HUDEP-2 (cell line): ENCODE measurements around the gene PCED1B.
A peak's percentile ranks its signal among the peaks of the same experiment; 100 is the strongest.
"Not testable (repeated sequence)": the region's sequence is repeated elsewhere in the genome, so short reads cannot be mapped to it uniquely, and the experiment has no call there.

Experiments used
- DNase-seq, 76 experiments: peaks; one replicate each; lab custom pipeline; 2025; ENCODE audit not compliant: unreplicated experiment in 76 of 76; lab: John Stamatoyannopoulos, UW

Gene PCED1B

DNA sequence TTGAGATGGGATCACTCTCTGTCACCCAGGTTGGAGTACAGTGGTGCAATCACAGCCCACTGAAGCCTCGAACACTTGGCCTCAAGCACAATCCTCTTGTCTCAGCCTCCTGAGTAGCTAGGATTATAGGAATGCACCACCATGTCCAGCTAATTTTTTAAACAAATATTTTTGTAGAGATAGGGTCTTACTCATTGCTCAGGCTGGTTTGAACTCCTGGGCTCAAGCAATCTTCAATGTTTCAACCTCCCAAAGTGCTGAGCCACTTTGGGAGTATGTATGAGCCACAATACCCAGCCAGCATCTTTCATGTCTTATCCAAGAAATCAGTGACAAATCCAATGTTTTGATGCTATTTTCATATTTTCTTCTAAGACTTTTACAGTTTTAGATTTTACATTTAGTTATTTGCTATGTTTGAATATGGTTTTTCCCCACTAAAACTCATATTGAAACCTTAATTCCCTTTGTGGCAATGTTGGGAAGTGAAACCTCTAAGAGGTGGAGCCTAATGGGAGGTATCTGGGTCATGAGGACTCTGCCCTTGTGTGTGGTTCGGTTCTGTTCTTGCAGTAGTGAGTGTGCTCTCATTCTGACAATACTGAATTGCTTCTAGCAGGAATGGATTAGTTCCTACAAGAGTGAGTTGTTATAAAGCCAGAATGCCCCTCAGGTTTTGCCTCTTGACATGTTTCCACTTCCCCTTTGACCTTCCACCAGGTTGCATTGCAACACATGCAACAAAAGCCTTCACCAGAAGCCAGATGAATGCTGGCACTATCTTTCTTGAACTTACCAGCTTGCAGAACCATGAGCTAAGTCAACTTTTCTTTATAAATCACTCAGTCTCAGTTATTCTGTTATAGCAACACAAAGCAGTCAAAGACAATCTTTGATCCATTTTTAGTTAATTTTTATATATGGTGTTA, 81.2 kb downstream of the PCED1B start:
- no peak for DNase-seq

DNA sequence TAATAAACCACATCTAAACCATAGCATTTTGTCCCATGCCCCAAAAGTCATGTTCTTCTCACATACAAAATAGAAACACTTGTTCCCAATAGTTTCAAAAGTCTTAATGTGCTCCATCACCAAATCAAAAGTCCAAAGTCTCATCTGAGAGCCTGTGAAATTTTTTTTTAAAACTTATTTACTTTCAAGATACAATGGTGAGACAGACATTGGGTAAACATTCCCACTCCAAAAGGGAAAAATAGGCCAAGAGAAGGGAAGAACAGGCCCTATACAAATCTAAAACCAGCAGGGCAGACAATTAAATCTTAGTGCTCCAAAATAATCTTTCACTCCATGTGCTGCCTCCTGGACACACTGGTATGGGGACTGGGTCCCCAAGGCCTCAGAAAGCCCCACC, 84.7 kb downstream of the PCED1B start:
- DNase-seq, result no peak

DNA sequence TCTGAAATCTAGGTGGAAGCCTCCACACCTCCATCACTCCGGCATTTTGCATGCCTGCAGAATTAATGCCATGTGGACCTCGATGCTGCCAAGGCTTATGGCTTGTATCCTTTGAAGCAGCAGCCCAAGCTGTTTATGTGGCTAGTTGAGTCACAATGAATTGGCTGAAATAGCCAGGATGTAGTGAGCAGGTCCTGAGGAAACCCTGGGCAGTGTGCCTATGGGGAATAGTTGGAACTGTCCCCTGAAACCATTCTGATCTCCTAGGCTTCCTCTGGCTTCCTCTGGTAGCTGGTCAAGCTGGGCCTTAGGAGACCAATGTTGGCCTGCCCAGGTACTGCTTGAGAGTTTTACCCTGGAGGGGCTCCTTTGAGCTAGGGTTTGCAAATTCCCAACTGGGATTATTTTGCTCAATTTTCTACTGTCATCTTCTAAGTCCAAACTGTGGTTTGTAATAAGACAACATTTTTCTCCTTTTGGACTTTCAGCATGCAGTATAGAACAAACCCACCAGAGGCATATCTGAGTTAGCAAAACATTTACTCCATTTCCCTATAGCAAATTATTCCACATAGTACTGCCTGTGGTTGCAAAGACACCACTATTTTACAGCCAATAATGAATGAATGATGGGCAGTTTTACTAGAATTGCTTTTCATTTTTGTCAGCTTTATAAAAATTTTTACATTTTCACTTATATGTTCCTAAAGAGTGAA, 85.5 kb downstream of the PCED1B start:
- peak in 1 of 76 experiments; percentile 8 for DNase-seq

DNA sequence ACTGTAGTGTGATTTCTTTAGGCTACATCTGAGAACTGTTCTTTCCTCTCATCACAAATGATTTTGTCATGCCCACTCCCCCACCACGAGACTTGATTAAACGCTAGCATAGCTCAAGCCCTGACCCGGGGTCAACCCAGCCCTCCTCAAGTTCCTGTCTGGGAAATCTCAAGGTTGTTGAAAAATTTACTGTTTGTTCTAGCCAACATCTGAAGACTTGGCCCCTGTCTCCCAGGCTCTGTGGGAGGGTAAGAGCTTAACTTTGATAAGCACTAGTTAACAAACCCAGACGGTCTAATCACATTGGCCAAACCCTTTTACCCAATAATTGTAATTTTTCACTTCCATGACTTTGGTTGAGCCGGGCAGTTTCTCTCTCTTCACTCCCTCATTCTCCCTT, 86.5 kb downstream of the PCED1B start:
- peak in 27 of 76 experiments; percentile 2 to 58 (median 22) for DNase-seq

DNA sequence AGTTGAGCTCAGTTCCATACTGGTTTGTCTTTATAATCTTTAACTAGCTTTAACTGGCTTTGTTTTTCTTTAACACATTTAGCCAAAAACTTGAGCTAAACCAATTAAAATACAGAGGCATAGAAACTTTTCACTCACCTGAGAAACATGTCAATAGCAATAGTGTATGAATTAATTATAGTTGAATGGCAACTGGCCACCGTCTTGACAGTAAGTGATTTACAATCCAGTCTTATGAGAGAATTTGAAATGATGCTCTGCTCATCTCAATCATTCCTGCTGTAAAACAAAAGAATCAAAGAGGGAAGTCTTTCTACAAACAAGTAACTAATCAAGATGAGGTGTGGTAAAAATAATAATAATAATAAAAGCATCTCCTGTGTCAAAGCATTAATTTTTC, 86.9 kb downstream of the PCED1B start:
- no peak for DNase-seq

DNA sequence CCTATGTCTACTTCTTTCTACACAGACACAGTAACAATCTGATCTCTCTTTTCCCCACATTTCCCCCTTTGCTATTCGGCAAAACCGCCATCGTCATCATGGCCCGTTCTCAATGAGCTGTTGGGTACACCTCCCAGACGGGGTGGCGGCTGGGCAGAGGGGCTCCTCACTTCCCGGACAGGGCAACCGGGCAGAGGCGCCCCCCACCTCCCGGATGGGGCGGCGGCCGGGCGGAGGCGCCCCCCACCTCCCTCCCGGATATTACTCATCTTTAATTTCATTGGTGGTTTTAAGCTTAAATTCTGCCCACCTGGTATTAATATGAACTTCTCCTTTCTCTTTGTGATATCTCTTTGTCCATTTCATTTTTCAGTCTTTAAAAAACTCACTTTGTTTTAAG, 90.9 kb downstream of the PCED1B start:
- not testable (repeated sequence) for DNase-seq

DNA sequence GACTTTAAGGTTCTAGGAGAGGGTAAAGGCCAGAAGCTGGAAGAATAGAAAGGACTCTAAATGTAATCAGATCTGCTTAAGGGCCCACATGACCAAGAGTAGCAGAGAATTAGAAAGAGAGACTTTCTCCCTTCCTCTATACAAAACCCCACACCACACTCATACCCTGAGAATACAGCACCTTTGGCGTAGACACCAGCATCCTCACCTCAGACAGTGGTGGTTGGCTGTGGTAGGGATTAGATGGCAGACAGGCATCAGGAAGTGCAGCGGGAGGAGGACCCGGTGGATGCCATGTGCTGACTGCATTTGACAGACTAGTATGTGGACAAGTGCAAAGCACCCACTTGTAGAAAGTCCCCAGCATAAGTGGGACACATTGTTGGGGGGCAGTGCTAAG, 98.6 kb downstream of the PCED1B start:
- DNase-seq, result no peak

DNA sequence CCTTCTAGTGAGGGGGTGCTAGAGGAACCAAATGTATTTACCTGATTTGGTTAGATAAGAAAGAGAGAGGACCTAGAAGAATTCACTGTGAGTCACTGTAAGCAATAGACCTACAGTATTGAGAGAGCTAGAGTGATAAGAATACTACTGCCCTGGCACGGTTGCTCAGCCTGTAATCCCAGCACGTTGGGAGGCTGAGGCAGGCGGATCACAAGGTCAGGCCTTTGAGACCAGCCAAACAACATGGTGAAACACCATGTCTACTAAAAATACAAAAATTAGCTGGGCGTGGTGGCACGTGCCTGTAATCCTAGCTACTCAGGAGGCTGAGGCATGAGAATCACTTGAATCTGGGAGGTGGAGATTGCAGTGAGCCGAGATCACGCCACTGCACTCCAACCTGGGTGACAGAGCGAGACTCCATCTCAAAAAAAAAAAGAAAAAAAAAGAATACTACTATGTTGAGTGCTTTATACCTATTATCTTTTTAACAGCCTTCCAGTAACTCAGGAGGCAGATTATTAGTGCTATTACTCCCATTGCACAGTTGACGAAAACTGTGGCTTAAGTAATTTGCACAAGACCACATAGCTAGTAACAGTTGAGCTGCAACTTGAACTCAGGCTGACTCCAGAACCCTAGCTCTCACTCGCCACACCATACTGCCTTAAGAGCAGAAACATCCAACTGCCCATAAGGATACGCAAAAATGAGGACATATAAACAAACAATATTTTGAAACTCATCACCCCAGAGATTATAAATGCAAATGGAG, 102.9 kb downstream of the PCED1B start:
- DNase-seq, result peak in 23 of 76 experiments; percentile 3 to 51 (median 22)

DNA sequence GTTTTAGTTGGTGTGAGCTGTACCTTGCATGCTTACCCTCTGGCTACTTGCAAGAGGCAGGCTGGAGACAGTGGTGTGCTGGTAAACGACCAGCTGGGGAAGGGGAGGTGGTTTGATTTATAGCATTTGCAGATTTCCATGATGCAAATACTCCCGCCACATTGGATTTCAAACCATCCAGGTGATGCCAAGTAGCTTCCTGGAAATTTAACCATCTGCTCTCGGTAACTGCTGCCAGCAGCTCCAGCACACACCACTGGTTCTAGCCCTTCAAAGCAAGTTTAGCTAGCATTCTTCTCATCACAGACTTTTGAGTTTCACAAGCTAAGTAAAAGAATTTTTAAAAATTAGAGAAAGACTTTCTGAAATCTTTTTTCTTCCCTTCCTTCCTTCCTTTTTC, 104.8 kb downstream of the PCED1B start:
- no peak for DNase-seq

DNA sequence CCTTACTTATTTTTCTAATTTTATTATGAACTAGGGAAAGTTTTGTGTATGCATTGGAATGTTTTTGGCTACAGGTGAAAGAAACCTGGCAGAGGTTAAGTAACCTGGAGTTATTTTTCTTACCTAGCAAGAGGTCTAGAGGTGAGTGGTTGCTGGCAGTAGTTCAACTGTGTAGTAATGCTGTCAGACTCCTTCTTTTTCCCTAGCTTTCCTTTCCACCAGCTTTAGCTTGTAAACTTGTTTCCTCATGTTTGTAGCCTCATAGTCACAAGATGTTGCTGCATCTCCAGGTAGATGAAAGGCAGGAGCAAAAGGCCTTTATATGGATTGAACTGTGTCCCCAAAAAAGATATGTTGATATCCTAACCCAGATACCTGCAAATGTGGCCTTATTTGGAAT, 105.4 kb downstream of the PCED1B start:
- no peak for DNase-seq

DNA sequence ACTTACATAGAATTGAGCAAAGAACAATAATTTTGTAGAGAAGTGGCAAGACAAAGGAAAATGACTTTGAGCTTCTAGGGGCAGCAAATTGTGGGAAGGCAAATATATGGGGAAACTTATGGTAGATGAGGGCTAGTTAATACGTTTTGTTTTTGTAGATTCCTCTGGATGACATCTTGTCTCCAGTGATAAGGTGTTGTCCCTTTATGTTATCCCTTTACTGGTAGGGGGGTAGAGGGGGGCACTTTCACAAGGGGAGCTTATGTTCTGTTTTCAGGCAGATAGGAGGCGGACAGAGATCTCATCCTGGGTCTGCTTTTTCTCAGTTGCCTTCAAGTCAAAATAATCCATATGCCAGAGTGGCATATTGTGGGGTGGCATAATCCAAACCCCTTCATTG, 106.8 kb downstream of the PCED1B start:
- no peak for DNase-seq

DNA sequence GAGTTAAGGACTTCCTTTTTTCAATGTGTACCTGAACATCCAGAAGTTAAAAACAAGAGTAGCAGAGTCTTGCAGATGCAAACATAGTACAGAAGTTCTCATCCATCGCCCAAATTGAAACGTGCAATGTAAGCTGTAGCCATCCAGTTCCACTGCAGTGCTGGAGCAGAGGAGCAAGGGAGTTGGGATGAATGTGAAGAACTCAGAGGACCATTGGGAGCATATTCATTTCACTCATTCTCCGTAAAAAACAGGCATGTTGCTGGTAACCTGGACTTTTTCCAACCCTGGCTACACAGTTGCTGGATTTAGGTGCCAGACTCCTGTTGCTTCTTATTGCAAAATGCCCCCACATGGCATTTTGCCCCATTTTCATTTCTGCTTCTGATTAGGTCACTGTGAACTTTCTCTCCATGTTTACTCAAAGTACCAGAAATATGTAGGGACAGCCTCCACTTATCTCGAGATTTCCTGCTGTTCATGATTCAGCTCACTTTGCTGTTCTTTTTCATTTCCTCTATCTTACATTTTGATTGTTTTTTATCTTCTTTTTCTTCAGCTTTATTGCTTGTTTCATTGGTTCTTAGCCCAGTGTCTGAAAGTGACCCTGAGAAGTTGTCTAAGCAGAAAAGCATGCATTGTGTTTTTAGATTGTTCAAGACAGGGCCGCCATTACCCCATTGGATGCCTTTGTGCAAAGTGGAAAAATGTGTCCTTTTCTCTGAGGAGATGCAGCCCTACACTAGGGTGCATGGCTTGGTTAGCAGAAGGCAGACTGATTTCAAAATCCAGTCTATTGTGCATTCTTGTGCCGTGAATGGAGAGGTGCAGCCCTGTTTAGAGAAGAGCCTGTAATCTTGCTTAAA, 109.4 kb downstream of the PCED1B start:
- DNase-seq, result no peak

DNA sequence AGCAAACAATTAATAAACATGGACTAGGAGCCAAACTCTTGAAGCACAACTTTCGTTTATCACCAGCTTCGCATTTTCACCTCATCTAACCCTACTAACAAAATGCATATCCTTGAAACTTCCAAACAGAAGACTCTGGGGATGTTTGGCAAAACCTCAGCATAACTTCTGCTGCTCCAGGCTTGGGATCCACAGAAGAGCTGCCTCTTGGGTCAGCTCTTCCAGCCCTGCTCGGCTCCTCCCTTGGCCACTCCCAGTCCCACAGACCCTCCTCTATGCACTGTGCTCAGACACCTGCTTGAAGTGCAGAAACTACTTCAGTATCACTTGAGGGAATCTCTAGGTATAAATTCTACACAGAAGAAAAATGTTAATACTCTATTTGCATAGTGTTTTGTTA, 110.3 kb downstream of the PCED1B start:
- DNase-seq, result no peak

DNA sequence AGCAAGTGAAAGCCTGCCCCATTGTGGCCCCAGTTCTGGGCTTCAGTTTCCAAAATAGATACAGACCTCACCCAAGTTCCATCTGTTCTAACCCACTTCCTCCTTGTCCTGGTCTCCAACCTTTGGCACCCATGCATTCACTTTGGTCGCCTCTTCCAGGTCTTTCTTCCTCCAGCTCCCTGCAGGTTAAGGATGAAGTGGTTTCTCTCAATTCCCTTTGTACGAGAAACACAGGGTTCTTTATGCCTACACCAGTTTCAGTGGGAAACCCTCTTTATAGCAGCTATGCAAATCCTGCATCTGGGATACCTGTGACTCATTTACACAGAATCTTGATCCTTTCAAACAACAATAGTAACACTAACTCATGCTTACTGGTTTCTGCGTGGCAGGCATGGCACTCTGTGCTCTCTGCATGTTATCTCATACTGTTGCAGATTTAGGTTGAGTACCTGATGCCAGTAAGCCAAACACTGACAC, 110.9 kb downstream of the PCED1B start:
- no peak for DNase-seq

DNA sequence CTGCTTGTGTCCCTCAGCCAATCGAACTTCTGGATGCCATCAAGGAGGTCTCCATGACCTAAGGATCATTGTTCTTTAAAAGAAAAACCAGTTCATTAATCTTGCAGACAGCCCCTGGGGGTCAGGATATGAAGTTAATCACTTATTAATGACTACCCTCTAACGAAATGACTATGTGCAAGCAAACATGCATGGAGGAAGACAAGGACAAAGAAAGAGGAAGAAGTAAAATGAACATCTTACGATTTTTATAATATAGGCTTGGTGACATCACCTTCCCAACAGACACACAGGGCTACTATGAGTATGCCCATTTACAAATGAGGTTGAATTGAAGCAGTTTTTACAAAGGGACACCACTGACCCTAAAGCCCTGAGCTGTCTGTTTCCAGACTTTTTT, 111.5 kb downstream of the PCED1B start:
- DNase-seq, result no peak

DNA sequence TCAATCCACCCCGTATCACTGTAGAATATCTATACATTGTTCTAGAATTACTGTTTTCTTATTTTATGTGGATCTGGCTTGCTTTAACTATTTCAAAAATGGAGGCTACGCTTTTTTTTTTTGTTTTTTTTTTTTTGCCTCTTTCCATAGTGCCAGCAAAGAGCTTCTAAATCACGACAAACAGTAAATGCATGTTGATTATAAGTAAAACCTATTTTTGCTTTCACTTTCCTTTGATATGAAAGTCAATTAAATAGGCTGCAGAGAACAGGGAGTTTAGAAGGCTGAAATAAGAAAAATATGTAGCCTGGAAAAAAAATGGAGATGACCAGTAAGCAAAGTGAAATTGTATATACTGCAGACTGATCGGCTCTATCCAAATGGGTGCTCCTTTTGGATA, 112.6 kb downstream of the PCED1B start:
- no peak for DNase-seq

DNA sequence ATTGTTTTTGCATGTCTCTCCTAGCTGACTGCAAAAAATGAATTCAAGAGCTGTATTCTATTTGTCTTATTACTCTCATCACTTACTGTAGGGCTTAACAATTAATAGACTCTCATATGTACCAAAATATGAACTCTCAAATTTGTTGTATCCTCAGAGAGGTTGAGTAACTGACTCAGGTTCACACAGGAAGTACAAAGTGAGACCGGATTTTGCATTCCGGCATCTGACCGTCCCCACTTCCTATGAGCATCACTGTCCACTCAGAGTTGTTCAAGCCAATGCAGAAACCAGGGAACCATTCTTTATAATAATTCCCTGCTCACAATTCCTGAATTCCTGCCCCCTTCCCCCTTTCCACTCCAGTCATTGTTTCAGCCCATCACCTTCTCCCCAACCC, 113.6 kb downstream of the PCED1B start:
- no peak for DNase-seq

DNA sequence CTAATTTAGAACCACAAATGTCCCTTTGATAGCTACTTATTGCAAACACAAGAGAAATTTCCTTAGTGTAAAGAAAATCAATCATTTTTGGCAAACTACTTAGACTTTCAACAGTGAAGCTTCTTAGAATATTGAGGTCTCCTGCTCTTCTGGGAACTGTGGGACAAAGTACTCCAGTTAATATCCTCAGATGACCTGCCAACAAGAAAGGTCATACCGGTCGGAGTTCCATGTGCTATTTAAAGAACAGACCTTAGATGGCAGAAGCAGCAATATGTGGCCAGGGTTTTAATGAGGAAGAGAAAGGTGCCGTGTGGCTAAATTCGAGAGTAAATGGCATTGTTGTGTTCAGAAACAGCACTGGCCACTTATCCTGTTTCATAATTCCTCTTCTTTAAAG, 115.1 kb downstream of the PCED1B start:
- DNase-seq, result peak in 27 of 76 experiments; percentile 8 to 73 (median 31)

DNA sequence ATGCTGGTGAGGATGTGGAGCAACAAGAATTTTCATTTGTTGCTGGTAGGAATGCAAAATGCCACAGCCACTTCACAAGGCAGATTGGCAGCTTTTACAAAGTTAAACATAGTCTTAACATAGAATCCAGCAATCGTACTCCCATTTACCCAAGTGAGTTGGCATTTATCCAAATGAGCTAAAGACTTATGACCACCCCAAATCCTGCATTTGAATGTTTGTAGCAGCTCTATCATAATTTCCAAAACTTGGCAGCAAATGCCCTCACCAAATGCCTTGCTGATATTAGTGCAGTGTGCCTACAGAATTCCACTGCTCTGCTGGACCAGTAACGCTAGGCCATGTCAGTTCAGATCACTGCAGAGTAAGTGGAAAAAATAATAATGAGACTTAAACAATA, 121.0 kb downstream of the PCED1B start:
- DNase-seq, result no peak

DNA sequence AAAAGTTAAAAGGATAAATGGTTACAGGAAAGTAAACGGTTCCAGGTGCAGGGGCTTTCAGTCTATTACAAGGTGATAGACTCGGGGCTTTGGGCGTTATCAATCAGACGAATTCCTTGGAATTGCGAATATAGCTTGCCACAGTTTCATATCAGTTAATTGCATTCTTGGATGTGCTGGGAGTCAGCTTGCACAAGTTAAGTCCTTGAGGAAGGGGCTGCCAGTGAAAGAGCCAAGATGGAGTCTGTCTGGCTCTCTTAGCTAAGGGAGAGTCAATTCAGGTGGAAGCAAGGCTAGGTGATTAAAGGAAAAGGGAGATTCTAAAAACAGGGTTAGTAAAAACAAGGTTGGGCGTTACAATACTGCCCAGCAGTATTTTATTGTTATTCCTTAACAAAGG, 121.8 kb downstream of the PCED1B start:
- not testable (repeated sequence) for DNase-seq
